BE2C (cell line): Measurements from ENCODE around the gene MYO5B.

Experiments
- DNase-seq: peaks from one replicate; pipeline ENCODE4 v3.0.0-alpha.2; 2020
- H3K27me3 ChIP-seq: fragments of 250-450 bp; sonication (Bioruptor Pico); 2 replicates; pipeline ENCODE4 v1.5.1; 2020; ENCODE audit warnings: mild to moderate bottlenecking
- H3K36me3 ChIP-seq: fragments of 250-450 bp; sonication (Bioruptor Pico); 2 replicates; pipeline ENCODE4 v1.5.1; 2020; ENCODE audit warnings: mild to moderate bottlenecking
- H3K4me1 ChIP-seq: fragments of 250-450 bp; sonication (Bioruptor Pico); 2 replicates; pipeline ENCODE4 v1.5.1; 2020
- H3K4me3 ChIP-seq: 2 replicates; pipeline ENCODE4 v1.5.1; 2011; ENCODE audit warnings: low read depth, low read length
- H3K9me3 ChIP-seq: fragments of 250-450 bp; sonication (Bioruptor Pico); 2 replicates; pipeline ENCODE4 v1.5.1; 2020
- CTCF ChIP-seq: IDR thresholded peaks from 2 replicates; pipeline ENCODE4 v1.5.1; 2012; ENCODE audit warnings: mild to moderate bottlenecking, low read depth, low read length

Gene MYO5B

GRCh38 chr18:50128506-50129271 is 66.3 kb downstream of the MYO5B start:
- TF ChIP-seq CTCF = no peak
- no peak for DNase-seq

DNA sequence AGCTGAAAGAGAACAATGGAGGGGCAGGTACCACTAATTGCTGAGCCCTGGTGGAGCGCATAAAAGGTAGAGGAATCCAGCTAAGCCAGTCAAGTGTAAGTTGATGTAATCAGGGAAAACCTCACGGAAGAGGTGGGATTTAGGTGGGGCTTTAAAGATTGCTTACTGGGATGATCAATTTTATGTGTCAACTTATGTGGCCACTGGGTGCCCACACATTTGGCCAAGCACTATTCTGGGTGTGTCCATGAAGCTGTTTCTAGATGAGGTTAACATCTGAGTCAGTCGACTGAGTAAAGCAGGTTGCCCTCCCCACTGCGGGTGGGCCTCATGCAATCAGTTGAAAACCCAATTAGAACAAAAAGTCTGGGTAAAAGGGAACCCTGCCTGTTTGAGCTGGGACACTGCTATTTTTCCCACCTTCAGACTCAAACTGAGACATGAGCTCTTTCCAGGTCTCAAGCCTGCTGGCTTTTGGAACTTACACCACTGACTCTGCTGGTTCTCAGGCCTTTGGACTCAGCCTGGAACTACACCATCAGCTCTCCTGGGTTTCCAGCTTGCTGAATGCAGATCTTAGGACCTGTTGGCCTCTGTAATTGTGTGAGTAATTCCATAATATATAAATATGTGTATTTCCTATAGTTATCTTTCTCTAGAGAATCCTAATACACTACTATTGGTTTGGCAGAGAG is 67.3 kb downstream of the MYO5B start:
- no peak overlapping the region for H3K4me3 ChIP-seq
- DNase-seq = no peak
- no peaks in the 10 kb centered on the region for H3K9me3 ChIP-seq
- H3K4me1 ChIP-seq = no peaks in the 10 kb centered on the region
- no peaks in the 10 kb centered on the region for H3K27me3 ChIP-seq
- no peak for TF ChIP-seq CTCF
- H3K36me3 ChIP-seq = no peaks in the 10 kb centered on the region

More at GRCh38 chr18:50128506-50129271, 66.3 kb downstream of the MYO5B start:
- no peak overlapping the region for H3K4me3 ChIP-seq
- no peaks in the 10 kb centered on the region for H3K27me3 ChIP-seq
- no peaks in the 10 kb centered on the region for H3K36me3 ChIP-seq
- no peaks in the 10 kb centered on the region for H3K9me3 ChIP-seq
- H3K4me1 ChIP-seq = no peaks in the 10 kb centered on the region

DNA sequence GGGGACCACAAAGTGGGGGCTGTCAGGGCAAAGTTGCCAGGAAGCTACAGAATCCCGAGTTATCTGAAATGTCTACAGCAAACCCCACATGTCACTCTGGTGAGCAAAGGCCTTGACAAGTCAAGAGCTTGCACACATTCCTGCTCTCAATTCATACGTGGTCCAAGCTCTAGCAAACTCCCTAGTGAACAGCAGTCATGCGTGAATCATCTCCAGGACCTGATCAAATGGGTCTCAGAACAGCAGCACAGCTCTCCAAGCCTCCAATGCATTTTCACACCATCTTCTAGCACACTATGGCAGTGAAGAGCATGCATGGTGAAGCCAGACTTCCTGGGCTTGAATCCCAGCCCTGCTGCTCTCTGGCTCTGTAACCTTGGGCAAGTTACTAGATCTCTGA is 68.5 kb downstream of the MYO5B start:
- no peaks in the 10 kb centered on the region for H3K9me3 ChIP-seq
- no peaks in the 10 kb centered on the region for H3K36me3 ChIP-seq
- DNase-seq = no peak
- H3K4me1 ChIP-seq = no peaks in the 10 kb centered on the region
- TF ChIP-seq CTCF = no peak
- no peaks in the 10 kb centered on the region for H3K27me3 ChIP-seq
- no peak overlapping the region for H3K4me3 ChIP-seq

DNA sequence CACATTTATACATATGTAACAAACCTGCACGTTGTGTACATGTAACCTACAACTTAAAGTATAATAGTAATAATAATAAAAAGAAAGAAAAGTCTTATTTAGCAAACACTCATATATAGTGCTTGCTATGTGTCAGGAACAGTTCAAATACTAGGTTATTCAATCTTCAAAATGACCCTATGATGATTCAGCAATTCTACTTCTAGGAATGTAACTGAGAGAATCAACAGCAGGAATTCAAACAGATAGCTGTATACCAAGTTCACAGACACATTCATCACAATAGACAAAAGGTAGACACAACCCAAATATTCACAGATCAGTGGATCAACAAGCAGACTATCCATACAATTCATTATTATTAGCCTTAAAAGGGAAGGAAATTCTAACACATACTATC is 69.5 kb downstream of the MYO5B start:
- H3K4me3 ChIP-seq = no peak overlapping the region
- H3K27me3 ChIP-seq = no peaks in the 10 kb centered on the region
- H3K9me3 ChIP-seq = no peaks in the 10 kb centered on the region
- no peaks in the 10 kb centered on the region for H3K36me3 ChIP-seq
- no peak for TF ChIP-seq CTCF
- no peaks in the 10 kb centered on the region for H3K4me1 ChIP-seq
- no peak for DNase-seq

- Histone ChIP-seq H3K4me1 (no peaks in the 10 kb centered on the region), H3K9me3 (no peaks in the 10 kb centered on the region), H3K4me3 (no peak overlapping the region), H3K36me3 (no peaks in the 10 kb centered on the region), H3K27me3 (no peaks in the 10 kb centered on the region)
- no peak for DNase-seq
- TF ChIP-seq CTCF = no peak
Observed at GRCh38 chr18:50119296-50119695, 75.7 kb downstream of the MYO5B start.

GRCh38 chr18:50117863-50118262 is 77.1 kb downstream of the MYO5B start:
- Histone ChIP-seq H3K9me3 (no peaks in the 10 kb centered on the region), H3K36me3 (no peaks in the 10 kb centered on the region), H3K4me1 (no peaks in the 10 kb centered on the region), H3K27me3 (no peaks in the 10 kb centered on the region), H3K4me3 (no peak overlapping the region)
- no peak for TF ChIP-seq CTCF
- no peak for DNase-seq
